Mucosa of stomach (tissue), 1 donor: Measurements from ENCODE around the gene VAMP3.

Experiments used
- H3K27me3 ChIP-seq: one replicate; pipeline ENCODE4 v1.7.0; 2013; ENCODE audit warnings: mild to moderate bottlenecking, low read length; ENCODE audit not compliant: control insufficient read depth, insufficient read depth
- H3K36me3 ChIP-seq: one replicate; pipeline ENCODE4 v1.7.0; 2013; ENCODE audit warnings: low read length; ENCODE audit not compliant: control insufficient read depth, insufficient read depth
- H3K4me1 ChIP-seq: one replicate; pipeline ENCODE4 v1.7.0; 2013; ENCODE audit warnings: mild to moderate bottlenecking, low read length; ENCODE audit not compliant: control insufficient read depth, insufficient read depth
- H3K4me3 ChIP-seq: one replicate; pipeline ENCODE4 v1.7.0; 2013; ENCODE audit warnings: low read length
- H3K9ac ChIP-seq: one replicate; pipeline ENCODE4 v1.7.0; 2013; ENCODE audit warnings: mild to moderate bottlenecking, low read length, moderate library complexity
- H3K9me3 ChIP-seq: one replicate; pipeline ENCODE4 v1.7.0; 2013; ENCODE audit warnings: mild to moderate bottlenecking, low read length, moderate library complexity; ENCODE audit not compliant: control insufficient read depth
- donor health status: Pancreatic carcinoma.

The VAMP3 gene

GRCh38 chr1:7770669-7770996 lies 463 bp upstream of the VAMP3 start:
- peak overlapping the region; percentile 75 for H3K4me3 ChIP-seq
- peak overlapping the region; percentile 88 for H3K9ac ChIP-seq
- no peaks in the 10 kb centered on the region for H3K9me3 ChIP-seq
- H3K4me1 ChIP-seq = peaks cover 13% of the 10 kb centered on the region
- H3K36me3 ChIP-seq = no peaks in the 10 kb centered on the region
- no peaks in the 10 kb centered on the region for H3K27me3 ChIP-seq

- peak overlapping the region; percentile 90 for H3K4me3 ChIP-seq
- no peaks in the 10 kb centered on the region for H3K9me3 ChIP-seq
- peak overlapping the region; percentile 88 for H3K9ac ChIP-seq
- H3K4me1 ChIP-seq = peaks cover 13% of the 10 kb centered on the region
- no peaks in the 10 kb centered on the region for H3K36me3 ChIP-seq
- H3K27me3 ChIP-seq = no peaks in the 10 kb centered on the region
These were observed 765 bp downstream of the VAMP3 start for GRCh38 chr1:7771823-7772299.

- no peaks in the 10 kb centered on the region for H3K9me3 ChIP-seq
- H3K9ac ChIP-seq = no peak overlapping the region
- H3K27me3 ChIP-seq = no peaks in the 10 kb centered on the region
- no peak overlapping the region for H3K4me3 ChIP-seq
- peaks cover 4% of the 10 kb centered on the region for H3K4me1 ChIP-seq
- peaks cover 6% of the 10 kb centered on the region for H3K36me3 ChIP-seq
These were observed 6.5 kb downstream of the VAMP3 start for GRCh38 chr1:7777591-7777990.

- Histone ChIP-seq H3K4me1 (peaks cover 4% of the 10 kb centered on the region), H3K36me3 (peaks cover 6% of the 10 kb centered on the region), H3K27me3 (no peaks in the 10 kb centered on the region), H3K4me3 (no peak overlapping the region), H3K9me3 (no peaks in the 10 kb centered on the region), H3K9ac (no peak overlapping the region)
These were observed 7.1 kb downstream of the VAMP3 start for GRCh38 chr1:7778133-7778628.

GRCh38 chr1:7780976-7781375 lies 9.9 kb downstream of the VAMP3 start:
- Histone ChIP-seq H3K9me3 (no peaks in the 10 kb centered on the region), H3K36me3 (peaks cover 6% of the 10 kb centered on the region), H3K4me3 (no peak overlapping the region), H3K4me1 (peaks cover 12% of the 10 kb centered on the region), H3K27me3 (no peaks in the 10 kb centered on the region), H3K9ac (no peak overlapping the region)

DNA sequence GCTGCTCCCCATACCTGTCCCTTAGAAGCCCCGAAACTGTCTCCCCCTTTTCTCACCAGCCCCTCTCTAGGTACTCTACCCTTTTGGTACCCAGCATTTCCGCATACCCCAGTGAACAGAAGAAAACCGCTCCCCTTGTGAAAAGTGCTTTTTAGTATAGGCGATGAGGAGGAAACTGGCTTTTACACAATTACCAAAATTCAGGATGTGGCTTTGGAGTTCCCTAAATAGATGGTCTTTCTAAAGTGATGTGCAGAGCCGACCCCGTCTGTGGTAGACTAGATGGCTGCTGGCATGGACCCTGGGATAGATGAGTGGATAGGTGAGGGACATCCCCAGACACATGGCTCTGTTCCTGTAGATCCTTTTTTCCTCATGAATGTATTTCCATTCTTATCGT lies 10.4 kb downstream of the VAMP3 start:
- H3K4me3 ChIP-seq = no peak overlapping the region
- no peak overlapping the region for H3K9ac ChIP-seq
- no peaks in the 10 kb centered on the region for H3K9me3 ChIP-seq
- H3K4me1 ChIP-seq = peaks cover 12% of the 10 kb centered on the region
- H3K27me3 ChIP-seq = no peaks in the 10 kb centered on the region
- H3K36me3 ChIP-seq = peaks cover 6% of the 10 kb centered on the region

DNA sequence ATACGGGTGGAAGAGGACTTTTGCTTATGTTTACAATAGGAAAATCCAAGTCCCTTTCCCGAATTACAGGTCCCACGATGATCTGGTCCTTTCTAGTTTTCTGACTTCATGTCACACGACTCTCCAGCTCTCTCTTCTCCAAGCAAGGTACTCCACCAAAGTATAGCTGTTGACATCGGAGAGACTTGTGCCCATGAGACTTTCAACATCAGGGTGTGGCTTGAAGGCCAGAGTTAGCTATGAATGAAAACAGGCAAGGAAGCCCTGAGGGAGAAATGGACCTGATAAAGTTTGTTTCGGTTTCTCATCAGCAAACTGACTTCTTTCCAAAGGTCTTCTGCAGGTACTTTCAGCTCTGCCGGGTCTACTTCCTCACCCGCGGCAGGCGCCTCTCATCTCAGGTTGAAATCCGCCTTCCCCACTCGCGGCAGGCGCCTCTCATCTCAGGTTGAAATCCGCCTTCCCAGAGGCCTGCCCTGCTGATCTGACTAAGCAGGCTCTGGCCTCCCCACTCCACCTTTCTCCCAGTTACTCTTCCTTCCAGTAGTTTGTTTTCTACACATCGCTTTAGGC lies 10.9 kb downstream of the VAMP3 start:
- Histone ChIP-seq H3K4me3 (no peak overlapping the region), H3K36me3 (peaks cover 6% of the 10 kb centered on the region)

DNA sequence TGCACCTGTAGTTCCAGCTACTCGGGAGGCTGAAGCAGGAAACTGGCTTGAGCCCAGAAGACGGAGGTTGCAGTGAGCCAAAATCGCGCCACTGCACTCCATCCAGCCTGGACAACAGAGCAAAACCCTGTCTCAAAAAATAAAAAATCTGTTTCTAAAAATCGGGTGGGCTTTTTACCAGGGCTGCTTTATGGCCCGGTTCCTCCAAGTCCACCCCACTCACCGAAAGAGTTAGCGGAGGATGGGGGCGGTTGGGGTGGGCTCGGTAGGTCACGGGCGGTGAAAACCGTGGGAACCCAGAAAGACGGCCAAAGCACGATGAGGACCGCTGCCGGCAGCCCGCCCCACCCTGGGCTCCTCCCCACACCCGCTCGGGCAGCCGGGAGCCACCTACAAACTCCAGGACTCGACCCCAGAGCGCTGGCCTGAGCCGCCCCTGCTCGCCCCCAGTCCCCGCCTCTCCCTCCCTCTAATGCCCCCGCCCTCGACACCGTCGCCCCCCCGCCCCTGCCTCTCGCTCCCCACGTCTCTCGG lies 12.1 kb downstream of the VAMP3 start:
- Histone ChIP-seq H3K27me3 (no peaks in the 10 kb centered on the region), H3K9me3 (no peaks in the 10 kb centered on the region), H3K36me3 (peaks cover 6% of the 10 kb centered on the region), H3K4me1 (peaks cover 25% of the 10 kb centered on the region), H3K4me3 (no peak overlapping the region), H3K9ac (peak overlapping the region; percentile 55)

More for the DNA sequence above, 10.9 kb downstream of the VAMP3 start:
- H3K27me3 ChIP-seq = no peaks in the 10 kb centered on the region
- H3K9ac ChIP-seq = no peak overlapping the region
- no peaks in the 10 kb centered on the region for H3K9me3 ChIP-seq
- peaks cover 17% of the 10 kb centered on the region for H3K4me1 ChIP-seq

- Histone ChIP-seq H3K9ac (peak within 1 kb of the TSS; percentile 76), H3K4me1 (peaks cover 25% of the 10 kb centered on the region), H3K4me3 (peak within 1 kb of the TSS; percentile 71)
These were observed 12.9 kb downstream of the VAMP3 start, which contains the start of gene PER3 for GRCh38 chr1:7783826-7784491. PER3 (plus strand) TSS chr1:7784291; CDS start chr1:7784878, 587 bp downstream.

DNA sequence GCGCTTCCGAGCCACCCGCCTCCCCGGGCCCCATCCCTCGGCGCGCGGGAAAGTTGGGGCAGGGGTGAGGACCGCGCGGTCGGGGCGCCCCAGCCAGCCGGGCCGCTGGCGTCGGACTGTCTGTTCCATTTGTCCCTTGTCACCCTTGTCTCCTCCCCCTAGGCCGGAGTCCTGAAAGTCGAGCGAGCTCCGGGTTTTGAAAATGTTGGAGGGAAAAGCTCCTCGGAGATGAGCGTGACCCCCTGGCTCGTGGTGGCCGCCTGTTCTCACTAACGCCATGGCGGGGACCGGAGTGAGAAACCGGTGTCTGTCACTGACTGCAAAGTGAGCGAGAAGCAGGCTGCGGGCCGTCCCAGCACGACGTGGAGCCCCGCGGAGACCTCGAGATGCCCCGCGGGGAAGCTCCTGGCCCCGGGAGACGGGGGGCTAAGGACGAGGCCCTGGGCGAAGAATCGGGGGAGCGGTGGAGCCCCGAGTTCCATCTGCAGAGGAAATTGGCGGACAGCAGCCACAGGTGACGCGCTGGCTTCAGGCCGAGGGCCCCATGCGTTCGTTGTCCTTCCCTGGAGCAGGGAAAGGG lies 13.5 kb downstream of the VAMP3 start:
- H3K4me3 ChIP-seq = peak overlapping the region; percentile 71
- peaks cover 6% of the 10 kb centered on the region for H3K36me3 ChIP-seq
- H3K4me1 ChIP-seq = peaks cover 25% of the 10 kb centered on the region
- H3K27me3 ChIP-seq = no peaks in the 10 kb centered on the region
- H3K9ac ChIP-seq = peak overlapping the region; percentile 76
- H3K9me3 ChIP-seq = no peaks in the 10 kb centered on the region

More at GRCh38 chr1:7783826-7784491, 12.9 kb downstream of the VAMP3 start, which contains the start of gene PER3:
- no peaks in the 10 kb centered on the region for H3K27me3 ChIP-seq
- peaks cover 6% of the 10 kb centered on the region for H3K36me3 ChIP-seq
- no peaks in the 10 kb centered on the region for H3K9me3 ChIP-seq

DNA sequence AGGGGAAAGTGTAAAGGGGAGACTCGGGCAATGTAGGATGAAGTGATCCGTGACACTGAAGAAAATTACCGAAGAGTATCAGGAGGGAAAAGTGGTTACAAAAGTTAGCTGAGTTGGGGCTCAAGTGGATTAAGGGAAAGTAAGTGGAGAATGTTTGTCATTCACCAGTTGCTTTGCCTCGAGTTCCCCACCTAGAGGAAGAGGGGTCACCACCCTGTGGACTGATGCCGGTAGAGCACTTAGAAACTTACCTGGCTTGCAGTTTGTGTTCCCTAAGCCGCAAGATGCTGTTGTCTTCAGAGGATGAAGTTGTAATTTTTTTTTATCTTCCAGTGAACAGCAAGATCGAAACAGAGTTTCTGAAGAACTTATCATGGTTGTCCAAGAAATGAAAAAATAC lies 14.0 kb downstream of the VAMP3 start:
- Histone ChIP-seq H3K9me3 (no peaks in the 10 kb centered on the region), H3K27me3 (no peaks in the 10 kb centered on the region), H3K36me3 (peaks cover 6% of the 10 kb centered on the region), H3K4me3 (peak overlapping the region; percentile 71), H3K4me1 (peaks cover 25% of the 10 kb centered on the region), H3K9ac (peak overlapping the region; percentile 76)

DNA sequence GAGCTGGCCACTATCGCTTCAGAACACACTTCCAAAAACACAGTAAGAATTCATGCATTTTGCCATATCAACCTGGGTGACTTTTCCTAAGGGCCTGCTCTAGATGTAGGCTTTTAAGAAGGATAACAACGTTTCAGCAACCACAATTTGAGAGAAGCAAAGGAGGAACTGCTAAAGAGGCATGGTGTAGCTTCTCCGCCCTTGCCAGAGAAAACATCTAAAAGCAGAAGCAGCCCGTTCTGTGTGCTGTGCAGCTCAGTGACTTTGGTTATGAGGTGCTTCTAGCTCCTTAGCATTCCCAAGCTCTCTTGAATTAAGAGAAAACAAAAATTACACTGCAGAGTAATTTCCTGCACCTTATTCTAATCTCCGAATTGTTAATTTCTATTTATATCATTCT lies 15.7 kb downstream of the VAMP3 start:
- Histone ChIP-seq H3K9me3 (no peaks in the 10 kb centered on the region), H3K4me3 (no peak overlapping the region)

More for the DNA sequence above, 15.7 kb downstream of the VAMP3 start:
- Histone ChIP-seq H3K27me3 (no peaks in the 10 kb centered on the region), H3K36me3 (peaks cover 6% of the 10 kb centered on the region), H3K4me1 (peaks cover 25% of the 10 kb centered on the region), H3K9ac (no peak overlapping the region)
